Endothelial cell of umbilical vein (primary cell): ENCODE results near the gene LRWD1. TPM values are rescaled to one million over a fixed set of nuclear protein-coding genes. Genes with fewer than 3 reads are reported as not detected.

Experiments used
- BruUV-seq: library from RNA; stranded (reverse); fragments of 400-500 nt; replicated peaks from 2 replicates; lab custom pipeline; 2021; lab: Mats Ljungman, UMichigan
- CTCF ChIA-PET: fragments of 300-600, 350-600 bp; sonication (Branson Sonifier 250); formaldehyde crosslinking; loops from one replicate; lab custom pipeline; 2021; ENCODE audit warnings: antibody characterized with exemption, inconsistent platforms; lab: Charles Lee
- POLR2A ChIA-PET: fragments of 300-600, 350-600 bp; sonication (Branson Sonifier 250); formaldehyde crosslinking; loops from one replicate; lab custom pipeline; 2021; ENCODE audit warnings: antibody characterized with exemption, inconsistent platforms; lab: Charles Lee
- DNase-seq: peaks from one replicate; pipeline ENCODE4 v3.0.0-alpha.2; 2011; ENCODE audit warnings: low read depth, low spot score
- FAIRE-seq: peaks from 2 replicates; lab custom pipeline; 2011; peaks lifted over from hg19 to GRCh38; lab: Jason Lieb, UNC
- H2AFZ ChIP-seq: 2 replicates; pipeline ENCODE4 v1.6.0; 2012; ENCODE audit warnings: low read depth, low read length, control low read depth, inconsistent platforms
- H3K27ac ChIP-seq: 2 replicates; pipeline ENCODE4 v1.5.1; 2011; ENCODE audit warnings: low read depth, mild to moderate bottlenecking, control low read depth, low read length, moderate library complexity; ENCODE audit not compliant: insufficient read depth
- H3K27me3 ChIP-seq, 2 experiments: 2 replicates each; pipeline versions ENCODE4 v1.6.0 to v1.6.1; 2011; ENCODE audit warnings: low read length in 2 of 2, mixed read lengths in 1 of 2; ENCODE audit not compliant: control insufficient read depth in 2 of 2, insufficient read depth in 2 of 2
- H3K36me3 ChIP-seq, 2 experiments: 2 replicates in 1 of 2; 3 replicates in 1 of 2; pipeline ENCODE4 v1.5.1; 2011; ENCODE audit warnings: low read length in 2 of 2, mild to moderate bottlenecking in 1 of 2, moderate library complexity in 1 of 2; ENCODE audit not compliant: control insufficient read depth in 2 of 2, insufficient read depth in 2 of 2; ENCODE audit errors: extremely low read depth in 1 of 2
- H3K4me1 ChIP-seq: 3 replicates; pipeline ENCODE4 v1.5.1; 2011; ENCODE audit warnings: mild to moderate bottlenecking, low read length; ENCODE audit not compliant: control insufficient read depth, insufficient read depth; ENCODE audit errors: extremely low read depth
- H3K4me2 ChIP-seq: 2 replicates; pipeline ENCODE4 v1.6.1; 2011; ENCODE audit warnings: low read length, control low read depth, mixed read lengths; ENCODE audit not compliant: insufficient read depth
- H3K4me3 ChIP-seq, 3 experiments: fragments of 200-600 bp in 1 of 3; sonication (generic), shearing (Covaris generic) in 1 of 3; replicated peaks in 1 of 3; 2 replicates each; pipeline ENCODE4 v1.5.1; 2011 to 2016; ENCODE audit warnings: control low read depth in 3 of 3, low read length in 3 of 3, mild to moderate bottlenecking in 2 of 3, inconsistent platforms in 1 of 3, low read depth in 1 of 3, moderate library complexity in 1 of 3; ENCODE audit not compliant: insufficient read depth in 1 of 3
- H3K79me2 ChIP-seq: 2 replicates; pipeline ENCODE4 v1.6.0; 2012; ENCODE audit warnings: low read length, inconsistent platforms; ENCODE audit not compliant: control insufficient read depth, insufficient read depth
- H3K9ac ChIP-seq: replicated peaks from 2 replicates; pipeline ENCODE3; 2011; ENCODE audit warnings: low read length, control low read depth; ENCODE audit not compliant: insufficient read depth; ENCODE audit errors: extremely low read depth
- H3K9me1 ChIP-seq: replicated peaks from 3 replicates; pipeline ENCODE4 v1.6.0; 2011; ENCODE audit warnings: mild to moderate bottlenecking, low read length; ENCODE audit not compliant: control insufficient read depth, insufficient read depth; ENCODE audit errors: extremely low read depth
- H3K9me3 ChIP-seq: replicated peaks from 2 replicates; pipeline ENCODE4 v1.5.1; 2012; ENCODE audit warnings: low read length, inconsistent platforms; ENCODE audit not compliant: control insufficient read depth, insufficient read depth
- H4K20me1 ChIP-seq: replicated peaks from 2 replicates; pipeline ENCODE3; 2011; ENCODE audit warnings: mild to moderate bottlenecking, low read length; ENCODE audit not compliant: control insufficient read depth, insufficient read depth; ENCODE audit errors: extremely low read depth
- EZH2 ChIP-seq: IDR thresholded peaks from 2 replicates; pipeline ENCODE4 v1.6.1; 2012; ENCODE audit warnings: borderline replicate concordance, low read depth, mild to moderate bottlenecking, moderate library complexity, low read length, inconsistent platforms; ENCODE audit not compliant: severe bottlenecking
- FOS ChIP-seq: IDR thresholded peaks from 2 replicates; pipeline ENCODE4 v1.6.1; 2011; ENCODE audit warnings: mild to moderate bottlenecking, low read length, moderate library complexity, borderline replicate concordance; ENCODE audit not compliant: insufficient read depth
- GATA2 ChIP-seq: IDR thresholded peaks from 2 replicates; pipeline ENCODE4 v1.7.0; 2011; ENCODE audit warnings: low read depth, mild to moderate bottlenecking, moderate library complexity, mixed read lengths, low read length; ENCODE audit not compliant: insufficient read length, insufficient read depth
- JUN ChIP-seq: IDR thresholded peaks from 2 replicates; pipeline ENCODE4 v1.6.1; 2011; ENCODE audit warnings: borderline replicate concordance, low read depth; ENCODE audit not compliant: insufficient read length, insufficient read depth
- MAX ChIP-seq: IDR thresholded peaks from 2 replicates; pipeline ENCODE4 v1.6.1; 2011; ENCODE audit not compliant: insufficient read depth, insufficient read length
- MYC ChIP-seq: IDR thresholded peaks from one replicate; pipeline ENCODE4 v1.6.1; 2011; ENCODE audit warnings: mild to moderate bottlenecking, low read depth, low read length
- POLR2A ChIP-seq: IDR thresholded peaks from 2 replicates; pipeline ENCODE4 v1.6.1; 2012; ENCODE audit warnings: low read depth, mild to moderate bottlenecking, control low read depth, low read length
- POLR2AphosphoS5 ChIP-seq: IDR thresholded peaks from 2 replicates; pipeline ENCODE4 v1.6.1; 2012; ENCODE audit warnings: low read depth, mild to moderate bottlenecking, control low read depth, low read length, moderate library complexity; ENCODE audit not compliant: insufficient read depth
- dilution Hi-C: fragments of 300-500 bp; cut with MboI; formaldehyde crosslinking; loops from one replicate; pipeline ENCODE4 v1.15.0; 2019; ENCODE audit warnings: low sequenced_read_pairs; ENCODE audit not compliant: extremely low pct_ligation_motif_present
- intact Hi-C: fragments of 100-400 bp; cut with micrococcal nuclease; formaldehyde crosslinking; loops from one replicate; pipeline ENCODE4 v1.10.0; 2022
- polyA plus RNA-seq, 4 experiments: library from polyadenylated mRNA; depleted of rRNA in 3 of 4; stranded (reverse) in 3 of 4; unstranded in 1 of 4; fragments of >200 nt; gene quantifications; 2 replicates each; pipeline versions ENCODE4 v1.2.1 to v1.2.3, GENCODE V29; 2011 to 2012; ENCODE audit warnings: missing spikeins in 1 of 4
- total RNA-seq: library from RNA; stranded (reverse); gene quantifications from 2 replicates; pipeline ENCODE4 v1.2.3, GENCODE V29; 2021
- TF ChIP-seq, protein P1 (sequence below), 2 donors: IDR thresholded peaks; 1 replicate in 1 of 2; 2 replicates in 1 of 2; pipeline ENCODE4 v1.5.1; 2011; ENCODE audit warnings: low read length in 2 of 2, mild to moderate bottlenecking in 2 of 2, moderate library complexity in 2 of 2, control low read depth in 1 of 2, inconsistent platforms in 1 of 2, low read depth in 1 of 2; ENCODE audit not compliant: insufficient read depth in 1 of 2; ENCODE audit errors: extremely low read depth in 1 of 2

Gene LRWD1
- total and polyA plus RNA-seq, 2 donors (not counting 3 experiments of a cell fraction or from before 2014, with no cell fraction given): 21.7 to 22.7 TPM

GRCh38 chr7:102457352-102457924 is 7.3 kb upstream of the LRWD1 start:
- CTCF ChIA-PET: no interaction called here
- Histone ChIP-seq H3K4me2 (no peak overlapping the region), H3K79me2 (no peaks in the 10 kb centered on the region), H3K9ac (no peak overlapping the region), H3K4me3 (no peak overlapping the region), H3K9me3 (no peaks in the 10 kb centered on the region), H3K4me1 (no peaks in the 10 kb centered on the region), H3K27ac (no peak overlapping the region), H2AFZ (no peak overlapping the region), H3K9me1 (no peaks in the 10 kb centered on the region), H3K27me3 (no peaks in the 10 kb centered on the region), H4K20me1 (no peaks in the 10 kb centered on the region), H3K36me3 (peaks cover 4 to 9% of the 10 kb centered on the region in 2 experiments)
- POLR2A ChIA-PET: no interaction called here
- no TSS peak for BruUV-seq
- no peak for FAIRE-seq
- dilution Hi-C loops (no loop called here), intact Hi-C loops (no loop called here)
- no peak for TF ChIP-seq JUN
- no peak for TF ChIP-seq MAX
- TF ChIP-seq FOS: no peak
- no peak for TF ChIP-seq GATA2
- no peak for TF ChIP-seq POLR2AphosphoS5
- TF ChIP-seq EZH2: no peak
- TF ChIP-seq, protein P1, sequence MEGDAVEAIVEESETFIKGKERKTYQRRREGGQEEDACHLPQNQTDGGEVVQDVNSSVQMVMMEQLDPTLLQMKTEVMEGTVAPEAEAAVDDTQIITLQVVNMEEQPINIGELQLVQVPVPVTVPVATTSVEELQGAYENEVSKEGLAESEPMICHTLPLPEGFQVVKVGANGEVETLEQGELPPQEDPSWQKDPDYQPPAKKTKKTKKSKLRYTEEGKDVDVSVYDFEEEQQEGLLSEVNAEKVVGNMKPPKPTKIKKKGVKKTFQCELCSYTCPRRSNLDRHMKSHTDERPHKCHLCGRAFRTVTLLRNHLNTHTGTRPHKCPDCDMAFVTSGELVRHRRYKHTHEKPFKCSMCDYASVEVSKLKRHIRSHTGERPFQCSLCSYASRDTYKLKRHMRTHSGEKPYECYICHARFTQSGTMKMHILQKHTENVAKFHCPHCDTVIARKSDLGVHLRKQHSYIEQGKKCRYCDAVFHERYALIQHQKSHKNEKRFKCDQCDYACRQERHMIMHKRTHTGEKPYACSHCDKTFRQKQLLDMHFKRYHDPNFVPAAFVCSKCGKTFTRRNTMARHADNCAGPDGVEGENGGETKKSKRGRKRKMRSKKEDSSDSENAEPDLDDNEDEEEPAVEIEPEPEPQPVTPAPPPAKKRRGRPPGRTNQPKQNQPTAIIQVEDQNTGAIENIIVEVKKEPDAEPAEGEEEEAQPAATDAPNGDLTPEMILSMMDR (IDR thresholded peaks at IDR 0.05; ENCODE audit: extremely low read depth in 1 of 2, insufficient read depth in 1 of 2, low read depth in 1 of 2, low read length in 2 of 2): no peak
- TF ChIP-seq MYC: no peak
- no peak for TF ChIP-seq POLR2A
- no peak for DNase-seq
